Upper lobe of right lung (tissue), 1 donor: ENCODE measurements around the gene ZNF385C. TPM values are rescaled to one million over a fixed set of nuclear protein-coding genes. Genes with fewer than 3 reads are reported as not detected.
A peak's percentile ranks its signal among the peaks of the same experiment; 100 is the strongest.
"Not testable (repeated sequence)": the region's sequence is repeated elsewhere in the genome, so short reads cannot be mapped to it uniquely, and the experiment has no call there.

Experiments
- ATAC-seq: fragments of 200-7000 bp; cut with Tn5 transposase; one replicate; pipeline ENCODE4 v1.9.1; 2020; ENCODE audit warnings: mild to moderate bottlenecking, moderate library complexity
- DNase-seq: peaks from one replicate; pipeline ENCODE4 v3.0.0-alpha.2; 2020
- H3K27ac ChIP-seq: fragments of 200-600 bp; one replicate; pipeline ENCODE4 v1.8.0; 2022
- H3K27me3 ChIP-seq: fragments of 200-600 bp; one replicate; pipeline ENCODE4 v1.8.0; 2022; ENCODE audit warnings: mild to moderate bottlenecking
- H3K36me3 ChIP-seq: fragments of 200-600 bp; one replicate; pipeline ENCODE4 v1.8.0; 2022
- H3K4me1 ChIP-seq: fragments of 200-600 bp; one replicate; pipeline ENCODE4 v1.8.0; 2022
- H3K4me3 ChIP-seq: fragments of 200-600 bp; one replicate; pipeline ENCODE4 v1.8.0; 2022; ENCODE audit warnings: mild to moderate bottlenecking
- H3K9me3 ChIP-seq: fragments of 200-600 bp; one replicate; pipeline ENCODE4 v1.8.0; 2022
- intact Hi-C: fragments of 100-400 bp; cut with DNase I; formaldehyde crosslinking; loops from one replicate; pipeline ENCODE4 v1.11.0; 2022
- total RNA-seq: library from RNA; stranded (reverse); fragmentation: NEBNext Ultra II Directional; extraction: Animal tissue kit (Norgen Biotek cat#: 25700); gene quantifications from one replicate; pipeline ENCODE4 v1.2.1, GENCODE V29; 2021
- TF ChIP-seq, protein P1 (sequence below): fragments of 200-600 bp; IDR thresholded peaks from one replicate; pipeline ENCODE4 v1.8.0; 2022; ENCODE audit warnings: antibody characterized with exemption
- donor health status: DM: no; HTN: yes; CAD: no; lungs with severe emphysema.

The ZNF385C gene
- total RNA-seq, 1 donor from 2014 or later: 0.78 TPM

DNA sequence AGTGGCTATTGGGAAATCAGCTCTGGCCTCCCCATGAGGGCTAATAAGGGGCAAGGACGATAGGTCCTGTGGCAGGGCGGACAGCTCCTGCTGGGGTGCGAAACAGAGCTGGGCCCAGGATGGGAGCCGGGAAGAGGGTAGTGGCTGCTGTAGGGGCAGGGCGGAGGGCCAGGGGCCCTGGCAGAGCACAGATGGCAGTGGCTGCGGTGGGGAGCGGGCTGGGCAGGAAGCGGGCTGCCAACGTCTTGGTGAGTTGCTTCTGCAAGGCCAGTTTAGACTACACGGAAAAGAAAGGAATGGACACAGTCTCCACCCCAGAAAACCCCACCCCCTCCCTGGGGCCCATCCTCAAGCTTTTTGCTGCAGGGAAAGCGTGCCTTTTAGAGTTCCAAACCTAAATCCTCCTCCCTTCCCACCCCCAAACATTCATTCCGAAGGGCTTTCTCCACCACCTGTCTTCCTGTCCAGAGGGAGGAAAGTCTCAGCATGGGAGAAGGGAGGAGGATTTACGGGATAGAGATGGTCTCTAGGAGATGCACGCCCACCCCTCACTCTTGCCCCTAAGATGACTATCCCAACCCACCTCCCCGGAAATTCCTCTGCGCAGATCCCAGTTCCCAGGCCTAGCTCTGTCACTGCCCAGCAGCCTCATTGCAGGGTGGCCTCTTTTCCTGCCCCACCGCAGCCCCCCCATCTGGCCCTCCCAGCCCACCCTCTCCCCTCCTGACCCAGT, 71.2 kb downstream of the ZNF385C start:
- H3K4me1 ChIP-seq: peaks cover 26% of the 10 kb centered on the region
- no peaks in the 10 kb centered on the region for H3K9me3 ChIP-seq
- no peak overlapping the region for H3K27ac ChIP-seq
- no peaks in the 10 kb centered on the region for H3K27me3 ChIP-seq
- peaks cover 23% of the 10 kb centered on the region for H3K36me3 ChIP-seq
- DNase-seq (no peak), ATAC-seq (no peak)
- H3K4me3 ChIP-seq: no peak overlapping the region
- TF ChIP-seq, protein P1, sequence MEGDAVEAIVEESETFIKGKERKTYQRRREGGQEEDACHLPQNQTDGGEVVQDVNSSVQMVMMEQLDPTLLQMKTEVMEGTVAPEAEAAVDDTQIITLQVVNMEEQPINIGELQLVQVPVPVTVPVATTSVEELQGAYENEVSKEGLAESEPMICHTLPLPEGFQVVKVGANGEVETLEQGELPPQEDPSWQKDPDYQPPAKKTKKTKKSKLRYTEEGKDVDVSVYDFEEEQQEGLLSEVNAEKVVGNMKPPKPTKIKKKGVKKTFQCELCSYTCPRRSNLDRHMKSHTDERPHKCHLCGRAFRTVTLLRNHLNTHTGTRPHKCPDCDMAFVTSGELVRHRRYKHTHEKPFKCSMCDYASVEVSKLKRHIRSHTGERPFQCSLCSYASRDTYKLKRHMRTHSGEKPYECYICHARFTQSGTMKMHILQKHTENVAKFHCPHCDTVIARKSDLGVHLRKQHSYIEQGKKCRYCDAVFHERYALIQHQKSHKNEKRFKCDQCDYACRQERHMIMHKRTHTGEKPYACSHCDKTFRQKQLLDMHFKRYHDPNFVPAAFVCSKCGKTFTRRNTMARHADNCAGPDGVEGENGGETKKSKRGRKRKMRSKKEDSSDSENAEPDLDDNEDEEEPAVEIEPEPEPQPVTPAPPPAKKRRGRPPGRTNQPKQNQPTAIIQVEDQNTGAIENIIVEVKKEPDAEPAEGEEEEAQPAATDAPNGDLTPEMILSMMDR: no peak
- intact Hi-C loops: loop anchor here (10.0 kb wide), 1 partner anchor 88 kb away; the partner anchor contains the start of gene DHX58

DNA sequence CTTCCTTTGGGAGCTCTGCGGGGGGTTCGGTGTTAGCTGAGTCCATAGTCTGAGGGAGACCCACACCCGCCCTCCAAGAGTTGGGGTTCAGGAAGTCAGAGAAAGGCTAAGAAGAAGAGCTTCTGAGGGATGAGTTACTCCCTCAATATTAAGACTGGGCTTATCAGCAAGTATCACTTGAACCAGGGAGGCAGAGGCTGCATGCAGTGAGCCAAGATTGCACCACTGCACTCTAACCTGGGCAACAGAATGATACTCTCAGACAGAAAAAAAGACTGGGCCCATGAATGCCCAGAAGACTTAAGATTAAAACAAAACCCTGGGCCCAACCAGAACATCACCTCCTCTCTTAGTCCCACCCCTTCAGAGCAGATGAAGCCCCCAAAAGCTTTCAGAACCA, 72.3 kb downstream of the ZNF385C start:
- TF ChIP-seq, protein P1: no peak
- Histone ChIP-seq H3K4me3 (no peak overlapping the region), H3K27me3 (no peaks in the 10 kb centered on the region), H3K27ac (no peak overlapping the region), H3K36me3 (peaks cover 23% of the 10 kb centered on the region), H3K4me1 (peaks cover 29% of the 10 kb centered on the region), H3K9me3 (no peaks in the 10 kb centered on the region)
- DNase-seq (no peak), ATAC-seq (no peak)
- intact Hi-C loops: loop anchor here (10.0 kb wide), 1 partner anchor 89 kb away; the partner anchor contains the start of gene DHX58

DNA sequence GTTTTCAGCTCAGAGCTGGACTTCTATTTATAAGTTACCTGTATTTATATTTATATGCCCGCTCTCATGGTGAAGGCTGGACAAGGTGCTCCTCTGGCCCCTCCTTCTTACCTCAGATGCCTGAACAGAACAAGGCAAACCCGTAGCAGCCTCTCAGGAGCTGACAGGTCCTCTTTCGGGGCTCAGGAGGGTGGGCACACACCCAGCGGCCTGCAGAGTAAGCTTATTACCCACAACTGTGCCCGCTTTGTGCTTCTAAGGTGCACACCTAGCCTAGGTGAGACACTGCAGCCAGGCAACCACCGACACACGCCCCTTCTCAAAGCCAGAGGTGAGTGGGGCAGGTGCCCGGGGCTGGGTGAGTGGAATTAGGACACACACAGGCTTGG, 73.1 kb downstream of the ZNF385C start:
- peak overlapping the region; percentile 68 for H3K27ac ChIP-seq
- H3K27me3 ChIP-seq: no peaks in the 10 kb centered on the region
- H3K4me3 ChIP-seq: no peak overlapping the region
- peaks cover 23% of the 10 kb centered on the region for H3K36me3 ChIP-seq
- H3K4me1 ChIP-seq: peaks cover 35% of the 10 kb centered on the region
- H3K9me3 ChIP-seq: no peaks in the 10 kb centered on the region
- intact Hi-C loops: loop anchor here (10.0 kb wide), 1 partner anchor 90 kb away; the partner anchor contains the start of gene DHX58
- ATAC-seq: no peak
- TF ChIP-seq, protein P1: no peak
- no peak for DNase-seq

DNA sequence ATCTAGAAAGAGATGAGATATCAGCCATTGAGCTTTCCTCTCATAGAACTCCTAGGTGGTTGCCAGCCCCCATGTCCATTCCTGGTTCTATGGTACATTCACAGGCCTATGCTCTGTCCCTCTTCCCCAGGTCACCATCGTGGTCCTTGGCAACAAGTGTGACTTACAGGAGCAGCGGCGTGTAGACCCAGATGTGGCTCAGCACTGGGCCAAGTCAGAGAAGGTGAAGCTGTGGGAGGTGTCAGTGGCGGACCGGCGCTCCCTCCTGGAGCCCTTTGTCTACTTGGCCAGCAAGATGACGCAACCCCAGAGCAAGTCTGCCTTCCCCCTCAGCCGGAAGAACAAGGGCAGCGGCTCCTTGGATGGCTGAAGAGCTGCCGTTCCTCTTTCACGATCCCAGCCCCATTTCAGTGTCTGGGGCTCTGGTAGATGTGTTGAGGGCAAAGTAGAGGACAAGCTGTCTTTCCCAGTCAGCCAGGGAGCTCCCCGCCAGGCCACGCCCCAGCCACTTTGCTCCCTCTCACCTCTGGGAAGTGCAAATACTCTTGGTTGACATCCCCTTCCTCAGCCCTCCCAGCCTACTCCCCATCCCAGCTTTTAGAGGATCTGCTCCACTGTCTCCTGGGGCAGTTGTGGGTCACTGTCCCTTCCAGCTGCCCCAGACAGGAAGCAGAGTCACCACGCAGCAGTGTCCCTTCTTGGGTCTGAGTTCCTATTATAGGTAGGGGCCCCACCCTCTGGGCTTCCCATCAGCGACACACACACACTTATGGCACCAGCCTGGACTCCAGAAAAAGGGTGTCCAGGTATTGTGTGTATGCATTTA, 74.5 kb downstream of the ZNF385C start:
- peak; percentile 85 for DNase-seq
- TF ChIP-seq, protein P1: no peak
- H3K27ac ChIP-seq: peak overlapping the region; percentile 68
- H3K36me3 ChIP-seq: peaks cover 23% of the 10 kb centered on the region
- no peak overlapping the region for H3K4me3 ChIP-seq
- intact Hi-C loops: loop anchor here (10.0 kb wide), 1 partner anchor 91 kb away; the partner anchor contains the start of gene DHX58
- ATAC-seq: peak; percentile 48
- no peaks in the 10 kb centered on the region for H3K9me3 ChIP-seq
- peaks cover 35% of the 10 kb centered on the region for H3K4me1 ChIP-seq
- no peaks in the 10 kb centered on the region for H3K27me3 ChIP-seq

DNA sequence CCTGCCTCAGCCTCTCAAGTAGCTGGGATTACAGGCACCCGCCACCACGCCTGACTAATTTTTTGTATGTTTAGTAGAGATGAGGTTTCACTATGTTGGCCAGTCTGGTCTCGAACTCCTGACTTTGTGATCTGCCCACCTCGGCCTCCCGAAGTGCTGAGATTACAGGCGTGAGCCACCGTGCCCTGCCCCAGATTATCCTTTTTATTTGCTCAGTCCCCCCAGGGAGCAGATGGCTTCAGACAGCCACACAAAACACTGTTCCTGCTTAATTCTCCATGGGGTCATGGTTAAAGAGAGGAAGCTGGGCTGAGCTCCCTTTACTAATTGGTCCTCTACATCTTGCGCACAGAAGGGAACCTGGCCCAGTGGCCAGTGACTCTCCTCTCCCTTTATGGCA, 77.4 kb downstream of the ZNF385C start:
- H3K9me3 ChIP-seq, H3K27me3 ChIP-seq, ATAC-seq: not testable (repeated sequence)
- intact Hi-C loops: loop anchor here (10.0 kb wide), 1 partner anchor 94 kb away; the partner anchor contains the start of gene DHX58
- Histone ChIP-seq H3K4me1 (peaks cover 47% of the 10 kb centered on the region), H3K4me3 (peak overlapping the region; percentile 97), H3K27ac (peak overlapping the region; percentile 86), H3K36me3 (peaks cover 23% of the 10 kb centered on the region)
- peak; percentile 32 for DNase-seq
